Activated CD4-positive, alpha-beta T cell treated with anti-CD3 and anti-CD28 coated beads for 48 hours (primary cell): ENCODE measurements around the gene GATAD1.
A peak's percentile ranks its signal among the peaks of the same experiment; 100 is the strongest.
"Not testable (repeated sequence)": the region's sequence is repeated elsewhere in the genome, so short reads cannot be mapped to it uniquely, and the experiment has no call there.

Experiments used
- DNase-seq: peaks from one replicate; pipeline ENCODE4 v3.0.0-alpha.2; 2020

GATAD1 gene

GRCh38 chr7:92447345-92448204 is at the start of gene GATAD1:
GATAD1 (plus strand) TSS chr7:92447482; CDS start chr7:92447730, 248 bp downstream.
- peak; percentile 87 for DNase-seq

GRCh38 chr7:92397542-92397941 is 49.7 kb upstream of the GATAD1 start:
- no peak for DNase-seq

GRCh38 chr7:92400013-92400412 is 47.3 kb upstream of the GATAD1 start:
- DNase-seq: no peak

- DNase-seq: no peak
These were observed 44.1 kb upstream of the GATAD1 start for GRCh38 chr7:92402920-92403759.

GRCh38 chr7:92403760-92404074 is 43.6 kb upstream of the GATAD1 start:
- DNase-seq: no peak

- peak; percentile 64 for DNase-seq
These were observed 43.1 kb upstream of the GATAD1 start for GRCh38 chr7:92404170-92404614.

- DNase-seq: no peak
These were observed 37.9 kb upstream of the GATAD1 start for GRCh38 chr7:92409357-92409756.

GRCh38 chr7:92410162-92410561 is 37.1 kb upstream of the GATAD1 start:
- DNase-seq: not testable (repeated sequence)

GRCh38 chr7:92412745-92413144 is 34.5 kb upstream of the GATAD1 start:
- no peak for DNase-seq

GRCh38 chr7:92413550-92413949 is 33.7 kb upstream of the GATAD1 start:
- DNase-seq: no peak

GRCh38 chr7:92415225-92415624 is 32.1 kb upstream of the GATAD1 start:
- no peak for DNase-seq

GRCh38 chr7:92417913-92418312 is 29.4 kb upstream of the GATAD1 start:
- DNase-seq: no peak

GRCh38 chr7:92421676-92422435 is 25.4 kb upstream of the GATAD1 start:
- DNase-seq: no peak

- no peak for DNase-seq
These were observed 24.4 kb upstream of the GATAD1 start for GRCh38 chr7:92422926-92423325.

GRCh38 chr7:92423710-92424131 is 23.6 kb upstream of the GATAD1 start:
- no peak for DNase-seq

- no peak for DNase-seq
These were observed 21.9 kb upstream of the GATAD1 start for GRCh38 chr7:92425311-92425947.

- no peak for DNase-seq
These were observed 20.1 kb upstream of the GATAD1 start for GRCh38 chr7:92427193-92427592.

GRCh38 chr7:92432299-92432946 is 14.9 kb upstream of the GATAD1 start:
- DNase-seq: no peak

GRCh38 chr7:92433019-92433418 is 14.3 kb upstream of the GATAD1 start:
- DNase-seq: no peak

- no peak for DNase-seq
These were observed 11.7 kb upstream of the GATAD1 start for GRCh38 chr7:92435542-92435941.

GRCh38 chr7:92436612-92437445 is 10.5 kb upstream of the GATAD1 start:
- no peak for DNase-seq
